Breast epithelium (tissue), 4 donors: ENCODE results near the gene ASPRV1. TPM values are rescaled to one million over a fixed set of nuclear protein-coding genes. Genes with fewer than 3 reads are reported as not detected.

ENCODE experiments used
- DNase-seq, 2 donors: peaks; one replicate each; pipeline ENCODE4 v3.0.0-alpha.2; 2019; ENCODE audit warnings: low spot score in 2 of 2
- H3K27ac ChIP-seq, 2 donors: fragments of 200-600 bp; sonication (generic) in 1 of 2; one replicate each; pipeline ENCODE4 v1.5.1; 2016 to 2019; ENCODE audit warnings: mild to moderate bottlenecking in 1 of 2
- H3K27me3 ChIP-seq, 2 donors: fragments of 200-600 bp; sonication (generic) in 1 of 2; one replicate each; pipeline versions ENCODE4 v1.5.1 to v1.6.0; 2017 to 2019; ENCODE audit warnings: control low read depth in 1 of 2, mild to moderate bottlenecking in 1 of 2
- H3K36me3 ChIP-seq: fragments of 200-600 bp; one replicate; pipeline ENCODE4 v1.5.1; 2019
- H3K4me1 ChIP-seq, 2 donors: fragments of 200-600 bp; sonication (generic); one replicate each; pipeline ENCODE4 v1.5.1; 2016 to 2019; ENCODE audit warnings: control low read depth in 1 of 2
- H3K4me3 ChIP-seq, 3 donors: fragments of 200-600 bp; sonication (generic); 1 replicate in 2 of 3; 2 replicates in 1 of 3; pipeline ENCODE4 v1.5.1; 2016 to 2019; ENCODE audit warnings: mild to moderate bottlenecking in 3 of 3, moderate library complexity in 2 of 3
- H3K9me3 ChIP-seq, 2 donors: fragments of 200-600 bp; sonication (generic) in 1 of 2; one replicate each; pipeline ENCODE4 v1.5.1; 2016 to 2019; ENCODE audit warnings: control low read depth in 1 of 2
- CTCF ChIP-seq, 3 donors: fragments of 450-650 bp; IDR thresholded peaks; one replicate each; pipeline ENCODE4 v1.5.1; 2016 to 2017; ENCODE audit warnings: antibody characterized with exemption in 3 of 3, mild to moderate bottlenecking in 3 of 3, moderate library complexity in 3 of 3
- POLR2A ChIP-seq: fragments of 450-650 bp; IDR thresholded peaks from one replicate; pipeline ENCODE4 v1.6.1; 2016; ENCODE audit warnings: antibody characterized with exemption, mild to moderate bottlenecking, moderate library complexity
- POLR2AphosphoS5 ChIP-seq, 3 donors: sonication (generic); formaldehyde crosslinking; IDR thresholded peaks; one replicate each; pipeline ENCODE4 v1.6.1; 2017; ENCODE audit warnings: antibody characterized with exemption in 3 of 3
- intact Hi-C: fragments of 100-400 bp; cut with DNase I; formaldehyde crosslinking; loops from one replicate; pipeline ENCODE4 v1.15.1; 2023; ENCODE audit warnings: low total_unique reads
- total RNA-seq, 3 donors: library from RNA; depleted of rRNA; stranded (reverse); fragments of >200 nt; gene quantifications; one replicate each; pipeline ENCODE4 v1.1.0, GENCODE V29; 2016

ASPRV1 gene
- total RNA-seq, 3 donors from 2014 or later = 1.6 to 4.5 (median 1.8) TPM

- intact Hi-C loops = no loop called here
- Histone ChIP-seq H3K4me1 (no peaks in the 10 kb centered on the region), H3K27me3 (no peaks in the 10 kb centered on the region), H3K9me3 (no peaks in the 10 kb centered on the region), H3K4me3 (no peak overlapping the region), H3K36me3 (no peaks in the 10 kb centered on the region), H3K27ac (no peak overlapping the region)
- no peak for DNase-seq
- no peak for TF ChIP-seq POLR2AphosphoS5 (IDR thresholded peaks at IDR 0.05)
- TF ChIP-seq CTCF (IDR thresholded peaks at IDR 0.05) = no peak
- no peak for TF ChIP-seq POLR2A
These were observed 11.4 kb upstream of the ASPRV1 start for GRCh38 chr2:69972822-69973221.

GRCh38 chr2:69969991-69970390 lies 8.6 kb upstream of the ASPRV1 start:
- no peaks in the 10 kb centered on the region for H3K9me3 ChIP-seq
- no peak overlapping the region for H3K27ac ChIP-seq
- no peak for DNase-seq
- no peaks in the 10 kb centered on the region for H3K27me3 ChIP-seq
- TF ChIP-seq CTCF (IDR thresholded peaks at IDR 0.05) = no peak
- no peak for TF ChIP-seq POLR2AphosphoS5 (IDR thresholded peaks at IDR 0.05)
- no peak for TF ChIP-seq POLR2A
- peaks cover 0 to 6% of the 10 kb centered on the region in 2 donors for H3K4me1 ChIP-seq
- no peaks in the 10 kb centered on the region for H3K36me3 ChIP-seq
- H3K4me3 ChIP-seq = no peak overlapping the region
- intact Hi-C loops = no loop called here

- no peaks in the 10 kb centered on the region for H3K27me3 ChIP-seq
- H3K27ac ChIP-seq = no peak overlapping the region
- no peak for TF ChIP-seq POLR2A
- no peak for TF ChIP-seq POLR2AphosphoS5 (IDR thresholded peaks at IDR 0.05)
- no peak for TF ChIP-seq CTCF (IDR thresholded peaks at IDR 0.05)
- no peaks in the 10 kb centered on the region for H3K9me3 ChIP-seq
- H3K4me1 ChIP-seq = peaks cover 0 to 6% of the 10 kb centered on the region in 2 donors
- no peak for DNase-seq
- intact Hi-C loops = no loop called here
- no peaks in the 10 kb centered on the region for H3K36me3 ChIP-seq
- H3K4me3 ChIP-seq = no peak overlapping the region
These were observed 7.9 kb upstream of the ASPRV1 start for GRCh38 chr2:69969126-69969983.

GRCh38 chr2:69968609-69969008 lies 7.2 kb upstream of the ASPRV1 start:
- Histone ChIP-seq H3K4me1 (peaks cover 0 to 6% of the 10 kb centered on the region in 2 donors), H3K4me3 (no peak overlapping the region), H3K36me3 (no peaks in the 10 kb centered on the region), H3K27ac (no peak overlapping the region), H3K27me3 (no peaks in the 10 kb centered on the region), H3K9me3 (no peaks in the 10 kb centered on the region)
- no peak for TF ChIP-seq POLR2AphosphoS5 (IDR thresholded peaks at IDR 0.05)
- TF ChIP-seq CTCF (IDR thresholded peaks at IDR 0.05) = no peak
- DNase-seq = no peak
- intact Hi-C loops = no loop called here

- H3K9me3 ChIP-seq = no peaks in the 10 kb centered on the region
- H3K4me3 ChIP-seq = no peak overlapping the region
- H3K27ac ChIP-seq = peak overlapping the region; percentile 43 to 64
- no peaks in the 10 kb centered on the region for H3K27me3 ChIP-seq
- intact Hi-C loops = no loop called here
- no peak for DNase-seq
- peaks cover 0 to 6% of the 10 kb centered on the region in 2 donors for H3K4me1 ChIP-seq
- no peaks in the 10 kb centered on the region for H3K36me3 ChIP-seq
- no peak for TF ChIP-seq CTCF (IDR thresholded peaks at IDR 0.05)
- TF ChIP-seq POLR2A = no peak
- no peak for TF ChIP-seq POLR2AphosphoS5 (IDR thresholded peaks at IDR 0.05)
These were observed 5.1 kb upstream of the ASPRV1 start for GRCh38 chr2:69966496-69966895.
